ENCODE measurements around the gene ATXN7.

DNA sequence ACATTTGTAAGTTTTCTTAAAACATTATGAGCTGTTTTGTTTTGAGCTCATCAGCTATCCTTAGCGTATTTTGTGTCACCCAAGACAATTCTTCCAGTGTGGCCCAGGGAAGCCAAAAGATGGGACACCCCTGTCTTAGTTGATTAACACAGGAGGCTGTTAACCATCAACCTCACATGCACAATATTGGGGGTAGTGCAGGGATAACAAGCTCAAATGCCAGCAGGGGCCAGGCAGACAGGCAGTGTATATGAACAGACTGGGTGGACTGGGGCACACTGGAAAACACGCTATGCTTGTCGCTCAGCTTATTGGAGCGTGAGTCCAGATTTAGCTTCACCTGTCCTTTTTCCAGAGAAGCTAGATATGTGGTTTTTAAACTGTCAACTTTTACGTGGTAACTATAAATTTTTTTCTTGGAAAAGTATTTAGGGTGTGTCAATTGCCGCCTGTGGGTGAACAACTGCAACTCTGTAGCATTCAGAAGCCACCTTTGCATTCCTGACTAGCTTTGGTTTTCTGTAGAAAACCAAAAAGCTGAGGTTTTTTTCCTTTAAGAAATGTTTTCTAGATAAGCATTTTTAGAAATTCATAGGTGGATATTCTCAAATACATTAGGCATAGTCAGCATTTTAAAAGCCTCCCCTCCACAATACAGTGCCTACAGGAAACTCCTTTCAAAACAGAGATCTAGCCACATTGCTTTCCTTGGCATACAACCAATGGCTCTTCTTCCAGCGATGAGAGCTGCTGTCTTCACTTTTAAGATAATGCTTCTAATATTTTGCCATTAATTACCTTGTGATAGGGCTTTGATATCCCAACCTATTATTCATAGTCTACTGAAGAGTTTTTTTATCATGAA is 145.1 kb downstream of the ATXN7 start:
- TF ChIP-seq EZH2 (IDR thresholded peaks at IDR 0.05; ENCODE audit: borderline replicate concordance, insufficient read depth, low read length, poor library complexity, severe bottlenecking) (no peak), SMC3 (conservative IDR thresholded peaks at IDR 0.05; ENCODE audit: poor library complexity) (no peak), POLR2AphosphoS5 (IDR thresholded peaks at IDR 0.05) (no peak)
